COR-L47 (cell line): ENCODE measurements around the gene GARIN1A.

Experiments used
- DNase-seq: peaks from one replicate; lab custom pipeline; 2025; lab: John Stamatoyannopoulos, UW

Gene GARIN1A

DNA sequence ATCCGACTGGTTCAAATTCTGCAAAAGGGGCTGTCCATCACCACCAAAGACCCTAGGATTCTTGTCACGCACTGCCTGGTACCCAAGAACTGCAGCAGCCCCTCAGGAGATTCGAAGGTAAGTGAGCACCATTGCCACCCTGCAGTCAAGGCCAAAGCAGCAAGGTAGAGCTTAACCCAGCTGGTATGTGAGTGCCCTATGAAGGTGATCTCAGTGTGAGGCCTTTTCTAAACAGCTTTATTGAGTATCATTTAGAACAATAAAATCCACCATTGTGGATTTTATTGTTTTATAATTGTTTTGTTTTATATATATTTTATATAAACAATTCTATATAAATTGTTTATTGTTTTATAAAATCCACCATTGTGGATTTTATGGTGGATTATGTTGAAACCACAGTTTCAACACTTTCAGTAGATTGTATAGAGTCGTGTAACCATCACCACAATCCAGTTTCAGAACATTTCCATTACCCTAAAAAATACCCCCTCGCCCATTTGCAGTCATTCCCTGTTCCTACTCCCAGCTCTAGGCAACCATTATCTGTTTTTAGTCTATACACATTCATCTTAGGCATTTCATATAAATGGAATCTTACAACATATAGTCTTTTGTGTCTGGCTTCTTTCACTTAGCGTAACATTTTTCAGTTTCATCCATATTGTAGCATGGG, 47.0 kb downstream of the GARIN1A start:
- no peak for DNase-seq

GRCh38 chr7:128721376-128721775, 49.3 kb downstream of the GARIN1A start:
- no peak for DNase-seq
